ENCODE results near the gene NCOR1. TPM values are rescaled to one million over a fixed set of nuclear protein-coding genes. Genes with fewer than 3 reads are reported as not detected.

The NCOR1 gene
- 100 to 1,000 TPM; 120 to 163 (median 134) TPM for total RNA-seq

DNA sequence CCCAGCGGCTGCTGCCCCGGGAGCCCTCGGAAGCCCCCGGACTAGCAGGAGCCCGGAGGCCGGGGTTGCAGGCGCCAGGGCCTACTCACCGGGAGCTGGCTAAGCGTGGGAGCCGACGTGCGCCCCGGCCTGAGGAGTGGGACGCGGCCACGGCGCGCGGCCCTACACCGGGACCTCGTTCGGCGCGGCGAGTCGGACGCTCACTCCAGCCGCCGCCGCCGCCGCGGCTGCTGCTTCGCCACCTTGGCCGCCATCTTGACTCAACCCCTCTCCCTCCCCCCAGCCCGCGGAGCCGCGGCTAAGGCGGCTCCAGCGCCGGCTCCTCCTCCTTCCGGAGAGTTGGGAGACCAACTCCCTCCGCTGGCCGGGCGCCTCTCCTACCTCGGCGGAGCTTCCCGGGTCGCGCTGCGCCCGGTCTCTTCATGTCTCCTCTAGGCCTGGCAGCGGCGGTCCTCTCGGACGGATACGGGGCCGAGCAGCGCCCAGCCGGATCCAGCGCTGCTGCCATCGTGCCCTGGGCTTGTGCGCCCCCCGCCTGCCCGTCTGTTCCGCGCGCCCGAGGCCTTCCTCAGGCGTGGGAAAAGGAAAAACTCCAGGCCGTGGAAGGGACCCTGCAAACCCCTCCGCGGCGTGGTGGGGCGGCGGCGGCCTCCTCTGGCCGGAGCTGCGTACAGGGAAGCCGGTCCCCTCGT, at the start of gene NCOR1:
TSS of gene NCOR1 (minus strand) at position 262 of the 692 bp plus-strand sequence. CDS start 20,965 bp downstream, outside the sequence.
- peak; percentile 50 for DNase-seq (ENCODE audit: low spot score)
- TF ChIP-seq, protein P1, sequence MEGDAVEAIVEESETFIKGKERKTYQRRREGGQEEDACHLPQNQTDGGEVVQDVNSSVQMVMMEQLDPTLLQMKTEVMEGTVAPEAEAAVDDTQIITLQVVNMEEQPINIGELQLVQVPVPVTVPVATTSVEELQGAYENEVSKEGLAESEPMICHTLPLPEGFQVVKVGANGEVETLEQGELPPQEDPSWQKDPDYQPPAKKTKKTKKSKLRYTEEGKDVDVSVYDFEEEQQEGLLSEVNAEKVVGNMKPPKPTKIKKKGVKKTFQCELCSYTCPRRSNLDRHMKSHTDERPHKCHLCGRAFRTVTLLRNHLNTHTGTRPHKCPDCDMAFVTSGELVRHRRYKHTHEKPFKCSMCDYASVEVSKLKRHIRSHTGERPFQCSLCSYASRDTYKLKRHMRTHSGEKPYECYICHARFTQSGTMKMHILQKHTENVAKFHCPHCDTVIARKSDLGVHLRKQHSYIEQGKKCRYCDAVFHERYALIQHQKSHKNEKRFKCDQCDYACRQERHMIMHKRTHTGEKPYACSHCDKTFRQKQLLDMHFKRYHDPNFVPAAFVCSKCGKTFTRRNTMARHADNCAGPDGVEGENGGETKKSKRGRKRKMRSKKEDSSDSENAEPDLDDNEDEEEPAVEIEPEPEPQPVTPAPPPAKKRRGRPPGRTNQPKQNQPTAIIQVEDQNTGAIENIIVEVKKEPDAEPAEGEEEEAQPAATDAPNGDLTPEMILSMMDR (IDR thresholded peaks at IDR 0.05), result no peak
- peak; percentile 97 for ATAC-seq (ENCODE audit: low FRiP score)

DNA sequence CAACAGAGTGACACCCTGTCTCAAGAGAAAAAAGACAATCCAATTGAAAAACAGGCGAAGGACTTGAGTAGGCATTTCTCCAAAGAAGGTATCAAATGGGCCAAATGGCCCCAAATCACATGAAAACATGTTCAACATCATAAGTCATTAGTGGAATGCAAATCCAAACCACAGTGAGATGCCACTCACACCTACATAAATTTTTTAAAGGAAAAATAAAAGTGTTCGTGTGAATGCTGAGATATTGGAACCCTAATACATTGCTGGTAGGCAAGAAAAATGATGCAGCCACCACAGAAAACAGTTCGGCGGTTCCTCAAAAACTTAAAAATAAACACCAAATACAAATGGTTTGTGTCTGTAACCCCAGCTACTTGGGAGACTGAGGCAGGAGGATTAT, 46.9 kb upstream of the NCOR1 start:
- TF ChIP-seq, protein P1 (IDR thresholded peaks at IDR 0.05), result no peak
- ATAC-seq (ENCODE audit: low FRiP score), result no peak
- DNase-seq (ENCODE audit: low spot score), result no peak

DNA sequence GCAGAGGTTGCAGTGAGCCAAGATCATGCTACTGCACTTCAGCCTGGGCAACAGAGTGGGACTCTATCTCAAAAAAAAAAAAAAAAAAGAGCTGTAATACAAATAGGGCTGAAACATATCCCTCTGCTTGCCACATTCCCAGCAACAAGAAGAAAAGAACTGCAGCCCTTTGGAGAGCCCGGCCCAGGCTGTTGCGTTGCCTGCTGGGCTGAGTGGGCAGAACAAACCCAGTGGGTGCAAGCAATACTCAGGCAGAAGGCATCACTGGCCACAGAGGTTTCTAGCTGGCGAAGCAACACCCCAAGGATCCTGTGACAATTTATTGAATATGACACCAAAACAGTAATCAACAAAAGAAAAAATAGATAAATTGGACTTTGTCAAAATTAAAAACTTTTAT, 45.7 kb upstream of the NCOR1 start:
- no peak for ATAC-seq (ENCODE audit: low FRiP score)
- DNase-seq (ENCODE audit: low spot score), result no peak
- TF ChIP-seq, protein P1 (IDR thresholded peaks at IDR 0.05), result no peak

DNA sequence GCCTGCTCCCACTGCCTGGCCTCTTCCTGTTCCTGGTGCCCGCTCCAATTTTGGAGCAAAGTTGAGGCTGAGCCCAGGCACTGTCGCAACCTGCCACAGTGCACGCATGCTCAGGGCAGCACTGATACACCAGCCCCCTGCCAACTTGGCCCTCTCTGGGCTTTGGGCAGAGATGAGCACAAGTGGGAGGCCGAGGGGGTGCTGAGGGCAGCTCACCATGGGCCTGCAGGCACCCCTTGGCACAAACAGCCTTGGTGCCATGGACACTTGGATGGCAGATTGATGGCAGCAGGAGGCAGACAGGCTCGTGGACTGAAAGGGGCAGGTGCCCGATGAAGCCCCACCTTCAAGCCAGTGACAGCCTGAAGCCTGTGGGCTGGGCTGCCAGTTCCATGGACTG, 44.6 kb upstream of the NCOR1 start:
- DNase-seq (ENCODE audit: low spot score), result no peak
- TF ChIP-seq, protein P1 (IDR thresholded peaks at IDR 0.05), result no peak
- ATAC-seq (ENCODE audit: low FRiP score), result peak; percentile 52

DNA sequence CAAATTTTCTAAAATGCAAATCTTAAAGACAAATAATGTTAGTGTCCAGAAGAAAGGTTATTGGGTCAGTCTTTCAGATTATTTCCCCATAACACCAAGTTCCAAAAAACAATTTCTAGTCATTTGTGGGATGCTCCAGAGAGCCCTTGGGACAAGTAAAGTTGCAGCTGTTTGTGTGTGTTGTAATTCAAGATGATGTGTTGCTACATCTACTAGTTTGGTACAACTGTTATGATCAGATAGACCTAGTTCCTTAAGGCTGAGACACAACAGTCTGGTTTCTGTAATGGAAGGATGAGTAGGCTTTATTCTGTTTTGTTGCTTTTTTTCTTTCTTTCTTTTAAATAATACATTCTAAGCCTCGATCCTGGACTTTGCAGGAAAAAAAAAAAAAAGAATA, 43.6 kb upstream of the NCOR1 start:
- TF ChIP-seq, protein P1 (IDR thresholded peaks at IDR 0.05), result no peak
- no peak for DNase-seq (ENCODE audit: low spot score)
- ATAC-seq (ENCODE audit: low FRiP score), result peak; percentile 52

DNA sequence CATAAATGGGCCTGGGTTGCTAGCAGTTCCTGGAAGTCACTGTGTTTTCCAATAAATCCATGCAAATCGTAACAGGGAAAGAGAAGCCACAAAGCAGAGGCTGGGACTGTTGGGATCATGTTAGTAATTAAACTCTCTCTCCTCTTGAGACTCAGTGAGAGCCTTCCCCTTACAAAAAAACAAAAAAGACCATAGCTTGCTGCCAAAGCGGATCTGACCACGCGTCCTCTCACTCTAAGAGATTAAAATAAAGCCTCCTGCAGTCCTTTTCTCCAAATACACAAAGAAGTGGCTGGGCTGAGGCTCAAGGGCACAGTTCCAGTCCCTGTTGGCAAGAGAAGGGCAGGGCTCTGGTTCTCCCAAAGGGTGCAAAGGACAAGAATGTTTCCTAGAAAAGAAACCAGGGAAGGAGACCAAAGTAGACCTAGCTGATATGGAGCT, 40.2 kb upstream of the NCOR1 start:
- ATAC-seq (ENCODE audit: low FRiP score), result peak; percentile 44
- no peak for DNase-seq (ENCODE audit: low spot score)
- TF ChIP-seq, protein P1 (IDR thresholded peaks at IDR 0.05), result no peak

DNA sequence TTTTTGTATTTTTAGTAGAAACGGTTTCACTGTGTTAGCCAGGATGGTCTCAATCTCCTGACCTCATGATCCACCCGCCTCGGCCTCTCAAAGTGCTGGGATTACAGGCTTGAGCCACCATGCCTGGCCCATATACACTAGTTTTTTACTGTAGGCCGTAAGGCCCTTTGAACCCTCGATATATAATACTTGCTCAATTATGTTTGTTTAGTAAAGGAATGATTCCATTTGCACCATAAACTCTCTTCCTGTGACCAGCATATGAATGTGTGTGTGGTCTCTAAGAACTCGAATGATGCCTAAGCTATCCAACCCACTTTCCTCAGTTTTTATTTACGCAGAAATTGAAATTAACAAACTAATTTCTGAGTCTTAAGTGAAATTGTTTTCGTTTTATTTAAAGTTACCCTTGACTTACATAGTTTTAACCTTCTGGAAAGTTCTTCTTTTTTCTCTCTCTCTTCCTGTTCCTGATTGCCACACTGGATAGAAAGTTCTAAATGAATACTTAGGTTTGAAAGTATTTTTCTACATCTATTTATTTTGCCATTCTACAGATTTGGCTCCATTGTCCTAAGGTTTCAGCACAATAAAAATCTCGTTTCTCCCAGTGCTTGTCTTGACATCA, 39.6 kb upstream of the NCOR1 start:
- TF ChIP-seq, protein P1 (IDR thresholded peaks at IDR 0.05), result no peak
- ATAC-seq (ENCODE audit: low FRiP score) (no peak), DNase-seq (ENCODE audit: low spot score) (no peak)

All from omental fat pad (tissue), 4 donors.